Nephron progenitor cell (in vitro differentiated cells): ENCODE measurements around the gene HSH2D.
"Not testable (repeated sequence)": the region's sequence is repeated elsewhere in the genome, so short reads cannot be mapped to it uniquely, and the experiment has no call there.

Experiments used
- DNase-seq: peaks from one replicate; pipeline ENCODE4 v3.0.0; 2021
- H3K27ac Mint-ChIP-seq: 2 replicates; pipeline ENCODE4 v1.8.0; 2021; ENCODE audit warnings: mild to moderate bottlenecking, moderate library complexity, mixed read lengths
- H3K27me3 Mint-ChIP-seq: 2 replicates; pipeline ENCODE4 v1.8.0; 2021; ENCODE audit warnings: mild to moderate bottlenecking, low read depth, mixed read lengths; ENCODE audit not compliant: poor library complexity
- H3K36me3 Mint-ChIP-seq: 2 replicates; pipeline ENCODE4 v1.8.0; 2021; ENCODE audit warnings: low read depth, mixed read lengths
- H3K4me1 Mint-ChIP-seq: 2 replicates; pipeline ENCODE4 v1.8.0; 2021; ENCODE audit warnings: mixed read lengths
- H3K4me3 Mint-ChIP-seq: 2 replicates; pipeline ENCODE4 v1.8.0; 2021; ENCODE audit warnings: mild to moderate bottlenecking, moderate library complexity, mixed read lengths
- H3K9me3 Mint-ChIP-seq: 2 replicates; pipeline ENCODE4 v1.8.0; 2021; ENCODE audit warnings: mild to moderate bottlenecking, moderate library complexity, mixed read lengths
- CTCF ChIP-seq: fragments of 200-600 bp; sonication (generic); IDR thresholded peaks from 2 replicates; pipeline ENCODE4 v1.5.0; 2021; ENCODE audit warnings: antibody characterized with exemption

The HSH2D gene

GRCh38 chr19:16175954-16176353, 32.5 kb downstream of the HSH2D start:
- H3K36me3 Mint-ChIP-seq, result no peaks in the 10 kb centered on the region
- peaks cover 6% of the 10 kb centered on the region for H3K9me3 Mint-ChIP-seq
- H3K27ac Mint-ChIP-seq, result no peak overlapping the region
- DNase-seq, result no peak
- H3K27me3 Mint-ChIP-seq, result peaks cover 52% of the 10 kb centered on the region
- H3K4me3 Mint-ChIP-seq, result no peak overlapping the region
- no peak for TF ChIP-seq CTCF
- H3K4me1 Mint-ChIP-seq, result peaks cover 10% of the 10 kb centered on the region

GRCh38 chr19:16178866-16179265, 35.4 kb downstream of the HSH2D start:
- DNase-seq, H3K4me1 Mint-ChIP-seq, H3K4me3 Mint-ChIP-seq, H3K27ac Mint-ChIP-seq, H3K9me3 Mint-ChIP-seq, H3K36me3 Mint-ChIP-seq: not testable (repeated sequence)
- H3K27me3 Mint-ChIP-seq, result peaks cover 53% of the 10 kb centered on the region

- H3K4me3 Mint-ChIP-seq, result no peak overlapping the region
- TF ChIP-seq CTCF, result no peak
- H3K27ac Mint-ChIP-seq, result no peak overlapping the region
- no peaks in the 10 kb centered on the region for H3K9me3 Mint-ChIP-seq
- H3K36me3 Mint-ChIP-seq, result peaks cover 4% of the 10 kb centered on the region
- no peak for DNase-seq
- peaks cover 55% of the 10 kb centered on the region for H3K27me3 Mint-ChIP-seq
- peaks cover 7% of the 10 kb centered on the region for H3K4me1 Mint-ChIP-seq
Observed at GRCh38 chr19:16180611-16181010, 37.1 kb downstream of the HSH2D start.

GRCh38 chr19:16184665-16185122, 41.2 kb downstream of the HSH2D start:
- TF ChIP-seq CTCF, result no peak
- Mint-ChIP-seq H3K27ac (peak overlapping the region; percentile 97), H3K27me3 (peaks cover 37% of the 10 kb centered on the region), H3K4me3 (peak overlapping the region; percentile 98), H3K4me1 (peaks cover 19% of the 10 kb centered on the region), H3K36me3 (peaks cover 22% of the 10 kb centered on the region), H3K9me3 (no peaks in the 10 kb centered on the region)
- DNase-seq, result no peak

- peak within 1 kb of the TSS; percentile 98 for H3K4me3 Mint-ChIP-seq
- TF ChIP-seq CTCF, result no peak
- peaks cover 19% of the 10 kb centered on the region for H3K4me1 Mint-ChIP-seq
- peak within 1 kb of the TSS; percentile 97 for H3K27ac Mint-ChIP-seq
- no peaks in the 10 kb centered on the region for H3K9me3 Mint-ChIP-seq
- DNase-seq, result peak; percentile 95
- peaks cover 33% of the 10 kb centered on the region for H3K27me3 Mint-ChIP-seq
- H3K36me3 Mint-ChIP-seq, result peaks cover 28% of the 10 kb centered on the region
Observed at GRCh38 chr19:16185123-16185767, 41.8 kb downstream of the HSH2D start, which contains the start of gene FAM32A. Gene FAM32A (plus strand): TSS chr19:16185410. CDS start chr19:16185443, 33 bp downstream.

GRCh38 chr19:16185768-16186123, 42.3 kb downstream of the HSH2D start:
- H3K4me3 Mint-ChIP-seq, result peak overlapping the region; percentile 98
- DNase-seq, result peak; percentile 77
- H3K4me1 Mint-ChIP-seq, result peaks cover 19% of the 10 kb centered on the region
- TF ChIP-seq CTCF, result peak; percentile 47
- peaks cover 33% of the 10 kb centered on the region for H3K36me3 Mint-ChIP-seq
- no peaks in the 10 kb centered on the region for H3K9me3 Mint-ChIP-seq
- H3K27me3 Mint-ChIP-seq, result peaks cover 28% of the 10 kb centered on the region
- peak overlapping the region; percentile 97 for H3K27ac Mint-ChIP-seq
